Measurements from ENCODE around the gene PRKD1.

PRKD1 gene

DNA sequence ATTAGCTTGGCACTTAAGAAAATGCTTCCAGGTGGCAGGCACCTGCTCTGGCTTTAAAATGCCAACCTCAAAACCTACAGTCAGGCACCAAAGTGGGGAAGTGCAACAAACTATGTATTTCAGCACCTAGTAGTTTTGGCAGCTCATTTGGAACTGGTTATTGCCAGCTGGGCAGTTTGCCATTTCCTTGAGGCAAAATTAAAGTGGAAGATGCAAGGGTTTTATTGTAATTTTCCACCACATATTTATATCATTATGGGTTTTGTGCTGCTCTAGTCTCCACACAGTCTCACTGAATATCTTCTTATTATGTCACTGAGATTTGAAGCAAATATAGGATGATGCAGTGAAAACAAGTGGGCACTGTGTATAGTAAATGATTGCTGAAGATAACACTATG, 117.0 kb downstream of the PRKD1 start:
- Histone ChIP-seq H3K9me3 (ENCODE audit: control insufficient read depth, low read length) (no peaks in the 10 kb centered on the region), H3K36me3 (ENCODE audit: control insufficient read depth, insufficient read depth, low read length, severe bottlenecking) (no peaks in the 10 kb centered on the region), H3K9ac (ENCODE audit: low read length) (no peak overlapping the region), H3K4me1 (ENCODE audit: control insufficient read depth, insufficient read depth, low read length) (peaks cover 12% of the 10 kb centered on the region), H3K4me3 (ENCODE audit: low read length) (no peak overlapping the region), H3K27me3 (replicated peaks; ENCODE audit: control insufficient read depth, insufficient read depth, low read length) (no peaks in the 10 kb centered on the region)
- DNase-seq (ENCODE audit: low read depth) = peak; percentile 77

GRCh38 chr14:29810064-29810463, 117.6 kb downstream of the PRKD1 start:
- H3K9me3 ChIP-seq (ENCODE audit: control insufficient read depth, low read length) = no peaks in the 10 kb centered on the region
- no peak for DNase-seq (ENCODE audit: low read depth)

DNA sequence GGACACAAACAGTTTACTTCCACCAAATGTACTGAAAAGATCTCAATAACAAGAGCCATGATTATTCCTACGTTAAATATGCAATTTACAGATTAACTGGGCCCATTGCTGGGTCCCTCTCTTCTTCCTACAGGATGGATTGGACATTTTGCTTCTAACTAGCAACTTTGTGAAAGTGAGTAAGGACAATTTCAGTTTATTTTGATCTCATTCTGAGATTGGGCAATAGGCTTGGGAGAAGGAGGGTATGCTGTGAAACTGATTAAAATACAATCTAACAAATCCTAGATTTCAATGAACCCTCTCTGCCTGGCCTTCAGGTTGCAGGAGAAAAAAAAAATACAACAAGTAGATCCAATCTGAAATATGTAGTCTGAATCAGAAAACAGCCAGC, 121.5 kb downstream of the PRKD1 start:
- H3K4me1 ChIP-seq (ENCODE audit: control insufficient read depth, insufficient read depth, low read length) = peaks cover 21% of the 10 kb centered on the region
- no peaks in the 10 kb centered on the region for H3K9me3 ChIP-seq (ENCODE audit: control insufficient read depth, low read length)
- no peaks in the 10 kb centered on the region for H3K27me3 ChIP-seq (replicated peaks; ENCODE audit: control insufficient read depth, insufficient read depth, low read length)
- DNase-seq (ENCODE audit: low read depth) = peak; percentile 31
- peak overlapping the region; percentile 22 for H3K9ac ChIP-seq (ENCODE audit: low read length)
- H3K4me3 ChIP-seq (ENCODE audit: low read length) = peak overlapping the region; percentile 57
- no peaks in the 10 kb centered on the region for H3K36me3 ChIP-seq (ENCODE audit: control insufficient read depth, insufficient read depth, low read length, severe bottlenecking)

More at GRCh38 chr14:29810064-29810463, 117.6 kb downstream of the PRKD1 start:
- Histone ChIP-seq H3K4me1 (ENCODE audit: control insufficient read depth, insufficient read depth, low read length) (peaks cover 17% of the 10 kb centered on the region), H3K4me3 (ENCODE audit: low read length) (no peak overlapping the region), H3K27me3 (replicated peaks; ENCODE audit: control insufficient read depth, insufficient read depth, low read length) (no peaks in the 10 kb centered on the region), H3K36me3 (ENCODE audit: control insufficient read depth, insufficient read depth, low read length, severe bottlenecking) (no peaks in the 10 kb centered on the region), H3K9ac (ENCODE audit: low read length) (no peak overlapping the region)

GRCh38 chr14:29805415-29806123, 122.1 kb downstream of the PRKD1 start:
- Histone ChIP-seq H3K9me3 (ENCODE audit: control insufficient read depth, low read length) (no peaks in the 10 kb centered on the region), H3K4me1 (ENCODE audit: control insufficient read depth, insufficient read depth, low read length) (peaks cover 21% of the 10 kb centered on the region), H3K27me3 (replicated peaks; ENCODE audit: control insufficient read depth, insufficient read depth, low read length) (no peaks in the 10 kb centered on the region), H3K36me3 (ENCODE audit: control insufficient read depth, insufficient read depth, low read length, severe bottlenecking) (no peaks in the 10 kb centered on the region), H3K4me3 (ENCODE audit: low read length) (peak overlapping the region; percentile 57), H3K9ac (ENCODE audit: low read length) (peak overlapping the region; percentile 22)
- DNase-seq (ENCODE audit: low read depth) = peak; percentile 94

DNA sequence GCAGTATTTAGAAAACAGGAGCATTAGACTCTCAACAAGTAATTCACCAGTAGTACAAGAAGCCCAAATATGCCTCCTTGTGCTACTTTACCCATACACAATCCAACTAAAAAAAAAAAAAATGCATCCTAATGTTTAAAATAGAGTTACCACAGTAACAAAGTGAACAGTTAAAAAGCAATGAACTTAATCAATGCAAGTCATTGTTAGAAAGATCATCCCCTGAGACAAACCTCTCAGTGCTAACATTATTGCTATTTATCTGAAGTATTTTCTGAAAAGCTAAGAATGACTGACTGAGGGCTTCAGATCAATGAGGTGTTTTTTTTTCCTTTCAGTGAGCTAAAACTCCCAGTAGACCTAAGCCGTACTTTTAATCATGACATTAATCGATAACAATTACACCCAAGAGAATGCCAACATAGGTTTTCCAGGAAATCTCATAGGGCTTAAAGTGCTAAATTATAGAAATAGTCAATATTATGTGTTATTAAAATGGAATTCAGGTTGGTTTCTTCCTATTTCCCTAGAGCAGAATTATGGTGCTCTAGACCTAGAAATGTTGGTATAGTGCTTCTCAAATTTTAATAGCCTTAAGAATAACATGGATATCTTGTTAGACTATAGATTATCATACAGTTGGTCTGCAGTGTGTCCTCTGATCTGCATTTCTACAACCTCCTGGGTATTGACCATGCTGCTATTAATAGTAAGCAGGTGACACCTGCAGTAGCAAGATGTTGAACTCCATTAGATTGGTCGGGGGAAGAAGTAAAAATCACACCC, 123.0 kb downstream of the PRKD1 start:
- Histone ChIP-seq H3K4me1 (ENCODE audit: control insufficient read depth, insufficient read depth, low read length) (peaks cover 16% of the 10 kb centered on the region), H3K27me3 (replicated peaks; ENCODE audit: control insufficient read depth, insufficient read depth, low read length) (no peaks in the 10 kb centered on the region), H3K9ac (ENCODE audit: low read length) (no peak overlapping the region), H3K4me3 (ENCODE audit: low read length) (no peak overlapping the region), H3K36me3 (ENCODE audit: control insufficient read depth, insufficient read depth, low read length, severe bottlenecking) (no peaks in the 10 kb centered on the region), H3K9me3 (ENCODE audit: control insufficient read depth, low read length) (no peaks in the 10 kb centered on the region)
- DNase-seq (ENCODE audit: low read depth) = no peak

GRCh38 chr14:29803045-29803444, 124.6 kb downstream of the PRKD1 start:
- Histone ChIP-seq H3K4me1 (ENCODE audit: control insufficient read depth, insufficient read depth, low read length) (peaks cover 16% of the 10 kb centered on the region), H3K36me3 (ENCODE audit: control insufficient read depth, insufficient read depth, low read length, severe bottlenecking) (no peaks in the 10 kb centered on the region), H3K9me3 (ENCODE audit: control insufficient read depth, low read length) (no peaks in the 10 kb centered on the region), H3K4me3 (ENCODE audit: low read length) (no peak overlapping the region), H3K9ac (ENCODE audit: low read length) (no peak overlapping the region), H3K27me3 (replicated peaks; ENCODE audit: control insufficient read depth, insufficient read depth, low read length) (no peaks in the 10 kb centered on the region)
- DNase-seq (ENCODE audit: low read depth) = peak; percentile 24

DNA sequence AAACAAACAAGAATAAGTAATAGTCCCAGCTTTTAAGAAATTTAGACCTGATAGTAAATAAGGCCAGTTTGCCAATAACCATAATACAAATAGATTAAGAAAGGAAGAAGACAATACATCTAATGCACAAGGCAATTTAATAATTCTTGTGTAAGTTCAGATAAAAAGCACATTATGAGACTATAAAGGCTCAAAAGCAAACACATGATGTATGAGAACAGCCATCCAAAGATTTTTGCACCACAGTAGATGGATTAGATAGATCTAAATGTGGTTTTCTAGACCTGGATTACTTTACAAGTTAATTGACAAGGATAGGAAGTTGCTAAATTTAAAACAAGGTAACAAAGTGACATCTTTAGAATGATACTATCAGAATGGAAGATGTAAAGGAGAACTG, 125.4 kb downstream of the PRKD1 start:
- no peak for DNase-seq (ENCODE audit: low read depth)
- Histone ChIP-seq H3K4me1 (ENCODE audit: control insufficient read depth, insufficient read depth, low read length) (peaks cover 16% of the 10 kb centered on the region), H3K27me3 (replicated peaks; ENCODE audit: control insufficient read depth, insufficient read depth, low read length) (no peaks in the 10 kb centered on the region), H3K9me3 (ENCODE audit: control insufficient read depth, low read length) (no peaks in the 10 kb centered on the region), H3K9ac (ENCODE audit: low read length) (no peak overlapping the region), H3K4me3 (ENCODE audit: low read length) (no peak overlapping the region), H3K36me3 (ENCODE audit: control insufficient read depth, insufficient read depth, low read length, severe bottlenecking) (no peaks in the 10 kb centered on the region)

- no peaks in the 10 kb centered on the region for H3K36me3 ChIP-seq (ENCODE audit: control insufficient read depth, insufficient read depth, low read length, severe bottlenecking)
- no peak for DNase-seq (ENCODE audit: low read depth)
- no peak overlapping the region for H3K4me3 ChIP-seq (ENCODE audit: low read length)
- peaks cover 12% of the 10 kb centered on the region for H3K4me1 ChIP-seq (ENCODE audit: control insufficient read depth, insufficient read depth, low read length)
- no peak overlapping the region for H3K9ac ChIP-seq (ENCODE audit: low read length)
- H3K9me3 ChIP-seq (ENCODE audit: control insufficient read depth, low read length) = no peaks in the 10 kb centered on the region
- H3K27me3 ChIP-seq (replicated peaks; ENCODE audit: control insufficient read depth, insufficient read depth, low read length) = no peaks in the 10 kb centered on the region
Measured at GRCh38 chr14:29800961-29801360, 126.7 kb downstream of the PRKD1 start.

DNA sequence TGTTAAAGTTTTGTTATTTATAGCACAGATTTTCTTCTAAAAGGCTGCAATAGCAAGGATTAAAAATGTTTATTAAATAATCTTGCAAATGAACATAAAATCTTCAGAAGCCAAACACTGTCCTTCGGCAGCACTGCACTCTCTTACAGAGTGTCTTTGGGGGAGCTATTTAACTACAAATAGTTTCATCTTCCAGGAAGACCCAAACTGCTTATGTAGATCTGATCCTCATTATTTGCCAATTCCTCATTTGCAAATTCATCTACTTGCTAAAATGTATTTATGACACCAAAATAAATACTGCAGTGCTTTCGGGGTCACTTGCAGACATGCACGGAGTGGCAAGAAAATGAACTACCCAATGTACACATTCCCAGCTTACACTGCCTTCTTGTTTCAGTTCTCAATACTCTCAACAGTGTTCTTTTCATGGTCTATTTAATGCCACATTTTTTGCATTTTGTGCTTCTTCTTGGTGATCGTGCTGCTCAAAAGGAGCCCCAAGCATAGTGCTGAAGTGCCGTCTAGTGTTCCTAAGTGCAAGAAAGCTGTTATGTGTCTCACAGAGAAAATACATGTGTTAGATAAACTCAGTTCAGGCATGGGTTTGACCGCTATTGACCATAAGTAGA, 128.1 kb downstream of the PRKD1 start:
- Histone ChIP-seq H3K9me3 (ENCODE audit: control insufficient read depth, low read length) (no peaks in the 10 kb centered on the region), H3K4me1 (ENCODE audit: control insufficient read depth, insufficient read depth, low read length) (no peaks in the 10 kb centered on the region), H3K36me3 (ENCODE audit: control insufficient read depth, insufficient read depth, low read length, severe bottlenecking) (no peaks in the 10 kb centered on the region), H3K27me3 (replicated peaks; ENCODE audit: control insufficient read depth, insufficient read depth, low read length) (no peaks in the 10 kb centered on the region), H3K4me3 (ENCODE audit: low read length) (no peak overlapping the region), H3K9ac (ENCODE audit: low read length) (no peak overlapping the region)
- peak; percentile 36 for DNase-seq (ENCODE audit: low read depth)

GRCh38 chr14:29798811-29799210, 128.8 kb downstream of the PRKD1 start:
- H3K9ac ChIP-seq (ENCODE audit: low read length) = no peak overlapping the region
- no peaks in the 10 kb centered on the region for H3K9me3 ChIP-seq (ENCODE audit: control insufficient read depth, low read length)
- no peak for DNase-seq (ENCODE audit: low read depth)
- H3K27me3 ChIP-seq (replicated peaks; ENCODE audit: control insufficient read depth, insufficient read depth, low read length) = no peaks in the 10 kb centered on the region
- H3K4me1 ChIP-seq (ENCODE audit: control insufficient read depth, insufficient read depth, low read length) = no peaks in the 10 kb centered on the region
- H3K4me3 ChIP-seq (ENCODE audit: low read length) = no peak overlapping the region
- no peaks in the 10 kb centered on the region for H3K36me3 ChIP-seq (ENCODE audit: control insufficient read depth, insufficient read depth, low read length, severe bottlenecking)

DNA sequence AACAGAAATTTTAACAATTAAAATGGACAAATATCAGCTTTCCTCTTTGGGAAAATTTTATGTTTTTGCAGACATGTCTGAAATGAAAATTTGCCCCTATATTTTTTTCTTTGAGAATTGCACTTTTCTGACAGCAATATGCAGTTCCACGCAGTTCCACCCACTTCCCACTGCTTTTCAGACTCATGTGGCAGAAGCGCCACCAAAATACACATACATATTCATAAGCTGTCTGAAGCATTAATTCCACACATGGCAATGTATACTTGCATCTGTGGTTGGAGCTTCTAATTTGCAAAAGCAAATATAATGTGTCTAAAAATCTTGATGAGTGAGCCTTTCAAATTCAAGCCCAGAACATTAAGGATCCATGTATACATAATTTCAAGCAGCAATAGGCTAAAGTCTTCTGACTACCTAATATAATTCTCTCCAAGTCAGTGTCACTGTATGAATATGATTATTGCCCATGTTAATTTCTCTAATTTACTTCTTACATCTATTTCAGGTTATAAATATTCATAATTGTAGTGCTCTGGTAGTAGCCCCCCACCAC, 129.5 kb downstream of the PRKD1 start:
- Histone ChIP-seq H3K9me3 (ENCODE audit: control insufficient read depth, low read length) (no peaks in the 10 kb centered on the region), H3K27me3 (replicated peaks; ENCODE audit: control insufficient read depth, insufficient read depth, low read length) (no peaks in the 10 kb centered on the region), H3K9ac (ENCODE audit: low read length) (no peak overlapping the region), H3K36me3 (ENCODE audit: control insufficient read depth, insufficient read depth, low read length, severe bottlenecking) (no peaks in the 10 kb centered on the region), H3K4me3 (ENCODE audit: low read length) (no peak overlapping the region), H3K4me1 (ENCODE audit: control insufficient read depth, insufficient read depth, low read length) (no peaks in the 10 kb centered on the region)
- DNase-seq (ENCODE audit: low read depth) = no peak

All from adipocyte (in vitro differentiated cells).